Endometrial microvascular endothelial cells (primary cell): ENCODE results near the gene YEATS2. TPM values are rescaled to one million over a fixed set of nuclear protein-coding genes. Genes with fewer than 3 reads are reported as not detected.

Experiments used
- in situ Hi-C: cut with HindIII; loops from 2 replicates; pipeline ENCODE4 v1.10.0; 2017; ENCODE audit warnings: low sequenced_read_pairs, low pct_unique_long_range_greater_than_20kb; ENCODE audit errors: inconsistent ontology term
- total RNA-seq: library from RNA; depleted of rRNA; stranded (reverse); fragments of >200 nt; gene quantifications from one replicate; pipeline ENCODE4 v1.2.3, GENCODE V29; 2015; ENCODE audit errors: inconsistent ontology term

YEATS2 gene
- total RNA-seq, 1 donor from 2014 or later = 31.2 TPM

DNA sequence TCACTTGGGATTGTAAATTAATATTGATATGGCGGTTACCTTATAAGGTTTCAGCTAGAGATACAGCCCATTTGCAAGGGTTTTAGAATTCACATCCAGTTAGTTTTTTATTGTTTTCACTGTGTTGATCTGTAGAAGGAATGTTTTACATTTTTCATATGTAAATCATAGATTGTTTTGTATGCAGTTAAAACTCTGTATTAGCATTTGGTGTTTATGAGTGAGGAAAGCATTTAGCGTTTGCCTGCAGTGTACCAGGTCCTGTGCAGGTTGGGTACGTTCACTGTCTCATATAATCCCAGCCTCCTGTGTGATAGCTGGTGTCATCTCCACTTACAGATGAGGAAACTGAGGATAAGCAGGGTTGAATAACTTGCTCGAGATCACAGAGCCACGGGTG, 104.0 kb downstream of the YEATS2 start:
- in situ Hi-C loops = no loop called here

DNA sequence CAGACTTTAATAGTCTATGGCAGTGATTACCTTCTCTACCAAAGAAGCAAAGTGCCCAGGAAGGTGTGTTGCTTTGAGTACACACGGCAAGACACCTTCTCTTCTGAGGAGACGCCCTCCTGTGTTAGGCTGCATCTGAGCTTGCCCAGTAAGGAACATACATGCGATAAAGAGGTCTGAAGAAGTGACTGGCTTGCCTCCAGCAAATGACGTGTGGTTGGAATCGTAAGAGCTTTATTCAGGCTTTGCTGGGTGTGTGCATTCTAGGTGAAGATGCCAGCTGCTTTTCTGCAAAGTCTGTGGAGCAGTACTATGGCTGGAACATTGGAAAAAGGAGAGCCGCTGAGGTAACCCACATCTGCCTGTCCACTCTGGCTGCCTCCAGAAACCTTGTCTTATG, 105.4 kb downstream of the YEATS2 start:
- in situ Hi-C loops = no loop called here

DNA sequence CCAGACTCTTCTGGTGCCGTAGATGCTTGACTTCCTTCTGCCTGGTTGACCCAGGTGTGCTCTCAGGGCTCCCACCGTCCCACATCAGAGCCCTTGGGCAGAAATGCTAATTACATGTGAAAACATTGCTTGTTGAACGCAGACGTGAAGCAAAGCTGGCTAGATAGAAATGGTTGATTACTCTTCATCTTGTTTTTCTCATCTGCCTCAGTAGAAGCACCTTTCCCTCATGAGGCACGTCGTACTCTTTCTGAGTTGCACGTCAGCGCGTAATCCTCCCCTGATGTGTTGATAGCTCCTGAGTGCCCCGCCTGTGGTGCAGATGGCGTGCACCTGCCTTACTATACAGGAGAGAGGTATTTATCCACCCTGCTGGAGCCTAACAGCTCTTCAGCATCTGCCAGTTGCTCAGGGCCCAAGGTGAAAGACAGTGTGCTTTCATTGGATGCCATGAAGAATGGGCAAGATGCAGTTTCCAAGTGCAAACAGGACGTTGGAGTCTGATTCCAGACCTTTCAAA, 109.7 kb downstream of the YEATS2 start:
- in situ Hi-C loops = no loop called here

GRCh38 chr3:183807881-183808280, 110.3 kb downstream of the YEATS2 start:
- in situ Hi-C loops = no loop called here

DNA sequence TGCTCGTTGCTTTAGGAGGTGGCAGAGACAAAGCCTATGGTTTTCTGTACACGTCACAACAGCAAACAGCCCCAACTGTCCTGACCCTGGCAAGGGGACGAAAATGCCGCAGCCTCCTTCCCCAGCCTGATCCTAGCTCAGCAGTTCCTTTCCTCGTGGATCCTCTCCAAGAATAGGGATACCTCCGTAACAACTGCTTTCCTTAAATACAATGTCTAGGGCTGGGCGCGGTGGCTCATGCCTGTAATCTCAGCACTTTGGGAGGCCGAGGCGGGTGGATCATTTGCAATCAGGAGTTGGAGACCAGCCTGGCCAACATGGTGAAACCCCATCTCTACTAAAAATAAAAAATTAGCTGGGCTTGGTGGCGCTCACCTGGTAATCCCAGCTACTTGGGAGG, 110.8 kb downstream of the YEATS2 start:
- in situ Hi-C loops = no loop called here

- in situ Hi-C loops = no loop called here
These were observed 111.7 kb downstream of the YEATS2 start for GRCh38 chr3:183809270-183809669.

- in situ Hi-C loops = no loop called here
These were observed 113.3 kb downstream of the YEATS2 start for GRCh38 chr3:183810643-183811594.

DNA sequence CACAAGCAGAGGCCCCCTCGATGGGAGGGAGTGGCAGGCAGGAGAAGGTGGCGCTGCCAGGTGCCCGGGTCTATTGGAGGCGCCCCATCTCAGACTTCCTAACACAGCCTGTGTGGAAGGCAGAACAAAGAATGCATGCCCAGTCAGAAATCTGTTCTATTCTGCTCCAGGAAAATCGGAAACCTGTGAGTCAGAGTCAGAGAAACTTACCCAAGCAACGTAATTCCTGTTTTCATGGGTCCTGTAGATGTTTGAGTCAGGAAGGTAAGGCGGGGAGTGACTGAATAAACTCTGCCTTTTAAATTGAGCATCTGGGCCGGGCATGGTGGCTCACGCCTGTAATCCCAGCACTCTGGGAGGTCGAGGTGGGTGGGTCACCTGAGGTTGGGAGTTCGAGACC, 114.0 kb downstream of the YEATS2 start:
- in situ Hi-C loops = no loop called here

DNA sequence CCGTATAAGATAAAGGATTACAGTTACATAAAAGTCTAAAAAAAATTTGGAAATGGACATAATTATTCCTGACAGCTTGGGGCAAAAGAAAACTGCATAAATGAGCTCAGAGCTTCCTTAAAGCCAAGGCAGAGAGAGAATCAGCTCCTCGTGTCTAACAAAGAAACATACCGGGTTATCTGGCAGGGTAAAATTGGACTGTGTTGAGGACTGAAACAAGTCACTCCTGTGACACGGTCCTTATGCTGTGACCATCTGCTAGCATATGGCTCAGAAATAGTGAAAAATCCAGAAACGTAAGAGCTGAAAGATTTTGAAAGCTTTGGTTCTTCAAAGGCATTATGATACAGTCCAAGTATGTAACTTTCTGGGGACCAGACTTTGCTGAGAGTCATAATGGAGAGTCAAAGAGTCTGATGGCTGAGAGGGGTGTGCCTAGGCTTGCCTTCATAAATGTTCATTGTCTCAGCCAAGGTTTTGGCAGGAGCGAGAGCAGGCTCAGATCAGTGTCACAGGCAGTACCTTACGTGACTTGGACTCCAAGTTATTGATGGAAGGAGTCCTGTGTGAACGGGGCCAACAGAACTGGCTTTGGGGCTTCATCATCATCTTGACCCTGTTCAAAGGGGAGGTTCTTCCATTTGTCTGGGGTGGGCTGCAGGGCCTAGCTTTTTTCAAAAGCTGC, 115.3 kb downstream of the YEATS2 start:
- in situ Hi-C loops = no loop called here

DNA sequence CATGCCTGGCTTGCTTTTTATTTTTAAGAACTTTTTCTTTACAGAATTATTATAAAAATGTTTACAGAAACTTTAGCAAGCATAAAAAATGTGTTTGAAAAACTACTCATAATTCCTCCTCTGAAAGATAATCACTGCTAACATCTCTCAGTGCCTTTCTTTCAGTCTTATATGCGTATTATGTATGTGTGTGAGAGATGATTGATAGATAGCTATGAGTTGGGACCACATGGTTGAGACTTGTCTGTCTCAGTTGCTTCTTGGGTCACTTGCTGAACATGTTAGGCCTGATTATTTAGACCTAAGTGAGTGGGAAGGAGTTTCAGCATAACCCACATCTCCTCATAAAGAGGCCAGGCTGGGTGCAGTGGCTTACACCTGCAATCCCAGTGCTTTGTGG, 116.6 kb downstream of the YEATS2 start:
- in situ Hi-C loops = no loop called here

DNA sequence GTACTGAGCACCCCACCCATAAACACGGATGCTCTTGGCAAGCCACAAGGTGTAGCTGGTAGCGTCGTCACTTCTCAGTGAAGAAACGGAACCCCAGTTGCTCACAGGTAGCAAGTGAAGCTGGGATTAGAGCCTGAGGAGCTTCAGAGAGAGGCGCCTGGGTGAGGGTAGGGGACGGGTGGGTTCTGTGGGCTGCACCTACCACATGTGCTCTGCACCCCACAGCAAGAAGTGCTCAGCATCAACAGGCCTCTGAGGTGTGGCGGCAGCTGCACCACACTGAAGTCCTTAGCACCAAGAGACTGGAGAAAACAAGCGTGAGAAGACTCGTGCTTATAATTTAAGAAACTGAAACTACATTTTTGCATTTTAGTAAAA, 118.0 kb downstream of the YEATS2 start:
- in situ Hi-C loops = no loop called here

- in situ Hi-C loops = no loop called here
These were observed 118.4 kb downstream of the YEATS2 start for GRCh38 chr3:183815951-183816475.

DNA sequence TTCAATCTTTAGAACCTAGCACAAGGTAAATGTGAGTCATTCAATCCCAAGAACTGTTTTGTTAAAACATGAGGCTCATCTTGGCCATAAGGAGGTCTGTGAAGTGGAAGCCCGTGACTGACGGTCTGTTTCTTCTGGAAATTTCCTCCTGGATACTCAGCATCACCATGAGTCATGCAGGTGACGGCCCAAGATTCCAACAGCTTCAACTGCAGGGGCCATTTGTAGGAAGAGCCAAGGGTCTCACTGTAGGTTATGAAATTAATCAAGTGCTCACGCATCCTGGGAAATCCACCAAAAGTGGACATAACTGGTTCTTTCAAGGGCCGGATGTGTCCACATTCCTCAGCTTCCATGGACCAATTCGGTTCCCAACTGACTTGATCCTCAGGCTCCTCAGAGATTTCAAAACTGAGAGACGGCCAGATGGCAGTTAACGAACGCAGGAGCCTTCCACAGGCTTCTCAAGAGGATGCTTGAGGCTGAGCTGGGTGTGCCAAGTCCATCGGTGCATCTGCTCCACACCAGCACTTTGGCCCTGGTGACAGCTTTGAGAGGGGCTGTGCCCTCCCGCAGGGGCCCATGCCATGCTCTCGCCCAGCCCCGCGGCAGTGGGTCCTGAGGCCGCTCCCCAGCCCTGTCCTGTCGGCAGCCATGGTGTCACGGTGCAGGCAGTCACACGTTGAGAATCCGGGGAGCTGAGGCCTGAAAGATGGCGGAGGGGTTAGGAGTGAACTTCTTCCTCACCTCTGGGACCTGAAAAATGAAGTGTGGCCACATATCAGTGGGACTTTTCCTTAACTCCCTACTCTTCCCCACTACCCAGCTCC, 119.3 kb downstream of the YEATS2 start:
- in situ Hi-C loops = no loop called here

GRCh38 chr3:183817639-183818038, 120.0 kb downstream of the YEATS2 start:
- in situ Hi-C loops = no loop called here

DNA sequence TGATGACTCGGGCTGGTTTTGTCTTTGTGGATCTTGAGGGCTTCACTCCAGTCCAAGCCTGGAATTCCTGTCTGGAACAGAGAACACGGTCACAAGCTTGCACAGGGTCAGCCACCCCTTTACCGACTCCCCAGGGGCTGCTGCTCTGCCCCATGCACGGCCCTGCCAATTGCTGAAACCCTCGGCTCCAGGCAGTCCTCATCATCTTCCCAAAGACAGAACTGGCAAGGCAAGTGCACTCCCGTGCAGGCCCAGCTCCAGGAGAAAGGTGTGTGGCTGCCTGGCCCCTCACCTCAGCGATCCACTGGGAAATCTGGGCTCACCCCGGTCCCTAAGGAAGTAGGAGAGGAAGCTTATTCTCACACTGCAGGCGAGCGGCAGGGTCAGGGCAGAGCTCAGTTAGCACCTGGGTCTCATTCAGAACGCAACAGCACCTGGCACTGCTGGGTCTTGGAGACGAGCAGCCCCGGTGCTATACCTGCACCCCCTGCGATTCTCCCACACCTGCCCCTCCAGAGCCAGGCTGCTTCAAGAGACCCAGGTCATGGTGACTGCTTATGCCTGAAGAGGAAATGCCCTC, 120.5 kb downstream of the YEATS2 start:
- in situ Hi-C loops = no loop called here

- in situ Hi-C loops = no loop called here
These were observed 121.4 kb downstream of the YEATS2 start for GRCh38 chr3:183818706-183819624.

- in situ Hi-C loops = no loop called here
These were observed 122.2 kb downstream of the YEATS2 start for GRCh38 chr3:183819831-183820230.

GRCh38 chr3:183822631-183823030, 125.0 kb downstream of the YEATS2 start:
- in situ Hi-C loops = no loop called here
